Chondrocyte (in vitro differentiated cells): ENCODE data around the gene IGSF3. TPM values are rescaled to one million over a fixed set of nuclear protein-coding genes. Genes with fewer than 3 reads are reported as not detected.

ENCODE experiments used
- DNase-seq: peaks from one replicate; pipeline ENCODE4 v3.0.0; 2021; ENCODE audit warnings: mixed read lengths, low spot score
- H3K27ac Mint-ChIP-seq: one replicate; pipeline ENCODE4 v1.8.0; 2021; ENCODE audit warnings: mild to moderate bottlenecking, moderate library complexity, mixed read lengths; ENCODE audit not compliant: unreplicated experiment
- H3K27me3 Mint-ChIP-seq: 2 replicates; pipeline ENCODE4 v1.8.0; 2021; ENCODE audit warnings: low read depth, mixed read lengths
- H3K36me3 Mint-ChIP-seq: 2 replicates; pipeline ENCODE4 v1.8.0; 2021; ENCODE audit warnings: low read depth, mixed read lengths
- H3K4me1 Mint-ChIP-seq: 2 replicates; pipeline ENCODE4 v1.8.0; 2021; ENCODE audit warnings: low read depth, mild to moderate bottlenecking, mixed read lengths
- H3K4me3 Mint-ChIP-seq: one replicate; pipeline ENCODE4 v1.8.0; 2021; ENCODE audit warnings: mild to moderate bottlenecking, moderate library complexity, mixed read lengths; ENCODE audit not compliant: unreplicated experiment
- H3K9me3 Mint-ChIP-seq: 2 replicates; pipeline ENCODE4 v1.8.0; 2021; ENCODE audit warnings: low read depth, mixed read lengths
- CTCF ChIP-seq: fragments of 200-600 bp; sonication (generic); IDR thresholded peaks from 2 replicates; pipeline ENCODE4 v1.5.0; 2021; ENCODE audit warnings: antibody characterized with exemption, mild to moderate bottlenecking, moderate library complexity
- total RNA-seq: library from RNA; stranded (reverse); gene quantifications from 3 replicates; pipeline ENCODE4 v1.2.1, GENCODE V29; 2021

Gene IGSF3
- total RNA-seq, 1 donor from 2014 or later = 20.5 TPM

- no peak overlapping the region for H3K4me3 Mint-ChIP-seq
- H3K36me3 Mint-ChIP-seq = no peaks in the 10 kb centered on the region
- peaks cover 20% of the 10 kb centered on the region for H3K4me1 Mint-ChIP-seq
- no peak for DNase-seq
- H3K9me3 Mint-ChIP-seq = no peaks in the 10 kb centered on the region
- H3K27me3 Mint-ChIP-seq = no peaks in the 10 kb centered on the region
- TF ChIP-seq CTCF = no peak
- no peak overlapping the region for H3K27ac Mint-ChIP-seq
Measured at GRCh38 chr1:116556289-116557006, 111.1 kb downstream of the IGSF3 start.

- Mint-ChIP-seq H3K9me3 (no peaks in the 10 kb centered on the region), H3K36me3 (no peaks in the 10 kb centered on the region), H3K27ac (no peak overlapping the region), H3K4me3 (no peak overlapping the region), H3K4me1 (peaks cover 20% of the 10 kb centered on the region), H3K27me3 (no peaks in the 10 kb centered on the region)
- TF ChIP-seq CTCF = no peak
- DNase-seq = no peak
Measured at GRCh38 chr1:116554924-116555323, 112.6 kb downstream of the IGSF3 start.

GRCh38 chr1:116553386-116554115 lies 114.0 kb downstream of the IGSF3 start:
- Mint-ChIP-seq H3K9me3 (no peaks in the 10 kb centered on the region), H3K4me3 (no peak overlapping the region), H3K36me3 (no peaks in the 10 kb centered on the region), H3K4me1 (peaks cover 20% of the 10 kb centered on the region), H3K27ac (peak overlapping the region; percentile 1), H3K27me3 (no peaks in the 10 kb centered on the region)
- no peak for TF ChIP-seq CTCF
- DNase-seq = no peak

- Mint-ChIP-seq H3K36me3 (peaks cover 14% of the 10 kb centered on the region), H3K4me1 (peaks cover 7% of the 10 kb centered on the region), H3K4me3 (no peak overlapping the region), H3K9me3 (no peaks in the 10 kb centered on the region), H3K27ac (no peak overlapping the region), H3K27me3 (no peaks in the 10 kb centered on the region)
- no peak for TF ChIP-seq CTCF
- no peak for DNase-seq
Measured at GRCh38 chr1:116546354-116546977, 121.1 kb downstream of the IGSF3 start.

GRCh38 chr1:116545359-116545705 lies 122.2 kb downstream of the IGSF3 start:
- Mint-ChIP-seq H3K36me3 (peaks cover 17% of the 10 kb centered on the region), H3K27ac (no peak overlapping the region), H3K27me3 (no peaks in the 10 kb centered on the region), H3K4me3 (no peak overlapping the region), H3K9me3 (no peaks in the 10 kb centered on the region), H3K4me1 (peaks cover 7% of the 10 kb centered on the region)
- DNase-seq = no peak
- no peak for TF ChIP-seq CTCF
